Astrocyte (in vitro differentiated cells and primary cell): Measurements from ENCODE around the gene DHRS13.
A peak's percentile ranks its signal among the peaks of the same experiment; 100 is the strongest.

ENCODE experiments used
- EZH2 ChIP-seq: IDR thresholded peaks from 2 replicates; pipeline ENCODE4 v1.6.1; 2012; ENCODE audit warnings: mild to moderate bottlenecking, low read length, inconsistent platforms; ENCODE audit not compliant: insufficient read depth
- TF ChIP-seq, protein P1 (sequence below): IDR thresholded peaks from 2 replicates; pipeline ENCODE4 v1.5.1; 2011; ENCODE audit warnings: low read depth, mild to moderate bottlenecking, inconsistent platforms, low read length, moderate library complexity; ENCODE audit not compliant: insufficient read depth

DNA sequence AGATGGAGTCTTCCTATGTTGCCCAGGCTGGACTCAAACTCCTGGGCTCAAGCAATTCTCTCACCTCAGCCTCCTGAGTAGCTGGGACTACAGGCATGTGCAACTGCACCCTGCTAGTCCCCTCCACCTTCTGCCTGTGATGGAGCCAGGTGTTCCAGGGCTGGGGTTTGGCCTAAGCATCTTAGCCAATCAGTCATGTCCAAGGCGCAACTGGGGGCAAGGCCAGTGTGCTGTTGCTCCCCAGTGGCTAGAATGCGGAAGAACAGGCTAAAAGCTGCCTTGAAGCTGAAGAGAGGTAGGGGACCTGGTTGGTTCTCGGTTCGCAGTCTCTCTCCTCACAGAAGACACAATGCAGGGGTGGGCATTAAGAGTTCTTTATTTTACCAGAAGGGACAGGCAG, 23.9 kb downstream of the DHRS13 start:
- TF ChIP-seq, protein P1, sequence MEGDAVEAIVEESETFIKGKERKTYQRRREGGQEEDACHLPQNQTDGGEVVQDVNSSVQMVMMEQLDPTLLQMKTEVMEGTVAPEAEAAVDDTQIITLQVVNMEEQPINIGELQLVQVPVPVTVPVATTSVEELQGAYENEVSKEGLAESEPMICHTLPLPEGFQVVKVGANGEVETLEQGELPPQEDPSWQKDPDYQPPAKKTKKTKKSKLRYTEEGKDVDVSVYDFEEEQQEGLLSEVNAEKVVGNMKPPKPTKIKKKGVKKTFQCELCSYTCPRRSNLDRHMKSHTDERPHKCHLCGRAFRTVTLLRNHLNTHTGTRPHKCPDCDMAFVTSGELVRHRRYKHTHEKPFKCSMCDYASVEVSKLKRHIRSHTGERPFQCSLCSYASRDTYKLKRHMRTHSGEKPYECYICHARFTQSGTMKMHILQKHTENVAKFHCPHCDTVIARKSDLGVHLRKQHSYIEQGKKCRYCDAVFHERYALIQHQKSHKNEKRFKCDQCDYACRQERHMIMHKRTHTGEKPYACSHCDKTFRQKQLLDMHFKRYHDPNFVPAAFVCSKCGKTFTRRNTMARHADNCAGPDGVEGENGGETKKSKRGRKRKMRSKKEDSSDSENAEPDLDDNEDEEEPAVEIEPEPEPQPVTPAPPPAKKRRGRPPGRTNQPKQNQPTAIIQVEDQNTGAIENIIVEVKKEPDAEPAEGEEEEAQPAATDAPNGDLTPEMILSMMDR: peak; percentile 35
- no peak for TF ChIP-seq EZH2
